Measurements from ENCODE around the gene BTF3. TPM values are rescaled to one million over a fixed set of nuclear protein-coding genes. Genes with fewer than 3 reads are reported as not detected.
"Not testable (repeated sequence)": the region's sequence is repeated elsewhere in the genome, so short reads cannot be mapped to it uniquely, and the experiment has no call there.

Gene BTF3
- 230 TPM for total RNA-seq

DNA sequence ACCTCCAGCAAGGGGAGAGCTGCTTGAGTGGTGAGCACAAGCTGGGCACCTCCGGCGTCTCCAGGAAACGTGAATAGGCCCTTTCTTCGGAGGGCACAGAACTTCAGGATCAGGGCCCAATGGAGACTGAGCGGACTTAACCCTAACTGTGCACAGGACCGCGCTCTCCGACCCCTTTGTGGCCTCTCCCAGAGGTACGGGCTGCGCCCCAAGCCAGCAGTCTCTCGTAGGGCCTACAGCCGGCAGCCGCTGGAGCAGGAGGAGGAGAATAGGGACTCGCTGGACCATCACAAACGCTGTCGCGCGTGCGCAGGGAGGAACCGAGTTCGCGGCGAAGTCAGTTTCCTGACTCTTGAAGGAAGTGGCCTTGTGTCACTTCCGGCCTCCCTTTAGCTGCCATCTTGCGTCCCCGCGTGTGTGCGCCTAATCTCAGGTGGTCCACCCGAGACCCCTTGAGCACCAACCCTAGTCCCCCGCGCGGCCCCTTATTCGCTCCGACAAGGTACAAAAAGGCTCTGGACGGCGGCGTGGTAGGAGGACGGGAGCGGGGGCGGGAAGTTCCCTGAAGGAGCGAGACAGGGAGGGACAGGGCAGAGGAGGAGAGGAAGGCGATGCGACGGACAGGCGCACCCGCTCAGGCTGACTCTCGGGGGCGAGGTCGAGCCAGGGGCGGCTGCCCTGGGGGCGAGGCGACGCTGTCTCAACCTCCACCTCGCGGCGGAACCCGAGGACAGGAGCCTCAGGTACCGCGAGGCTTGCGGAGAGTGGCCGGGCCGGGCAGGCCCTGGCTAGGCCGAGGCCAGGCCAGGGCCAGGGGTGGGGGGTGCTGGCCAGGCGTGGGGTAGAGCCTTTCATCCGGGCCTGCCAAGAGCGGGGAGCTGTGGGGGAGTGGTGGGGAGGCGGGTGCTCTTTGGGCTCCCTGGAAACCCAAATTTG, at the start of gene BTF3:
TSS of gene BTF3 (plus strand) at position 386 of the 936 bp plus-strand sequence. CDS start at position 612, 226 bp downstream.
- DNase-seq (ENCODE audit: low spot score in 2 of 2) (peak; percentile 86 to 90), FAIRE-seq (no peak)

DNA sequence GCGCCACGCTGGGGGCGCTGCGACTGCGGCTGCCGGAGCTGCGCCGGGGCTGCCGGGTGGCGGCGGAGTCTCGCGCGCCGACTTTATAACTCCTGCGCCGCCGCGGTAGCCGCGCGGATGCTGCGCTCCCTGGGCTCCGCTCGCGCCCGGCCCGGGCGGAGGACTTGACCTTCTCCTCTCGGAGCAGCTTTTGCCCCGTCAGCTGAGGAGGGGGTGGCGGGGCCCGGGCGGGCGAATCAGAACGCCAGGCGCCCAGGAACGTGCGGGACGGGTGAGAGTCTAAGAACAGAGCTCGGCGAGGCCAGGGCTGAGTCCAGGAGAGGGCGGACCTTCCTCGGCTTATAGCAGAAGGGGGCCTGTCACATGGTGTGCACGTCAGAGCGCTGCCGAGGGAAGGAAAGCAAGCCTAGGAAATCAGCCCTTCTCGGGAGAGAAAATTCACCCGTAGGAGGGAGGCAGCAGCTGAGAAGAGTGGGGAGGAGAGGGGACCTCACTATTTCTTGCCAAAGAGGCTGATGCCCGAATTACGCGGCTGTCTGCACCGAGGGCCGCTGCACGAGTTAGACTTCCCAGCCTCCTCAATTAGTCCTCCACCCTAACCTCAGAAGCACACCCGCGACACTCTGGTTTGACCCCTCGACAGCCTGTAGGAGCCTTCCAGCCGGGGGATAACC, 49.6 kb upstream of the BTF3 start, which contains the start of gene FOXD1:
TSS of gene FOXD1 (minus strand) at position 315 of the 674 bp plus-strand sequence. CDS start 415 bp downstream, outside the sequence.
- FAIRE-seq: no peak
- peak in 1 of 2 donors; percentile 40 for DNase-seq (ENCODE audit: low spot score in 2 of 2)

DNA sequence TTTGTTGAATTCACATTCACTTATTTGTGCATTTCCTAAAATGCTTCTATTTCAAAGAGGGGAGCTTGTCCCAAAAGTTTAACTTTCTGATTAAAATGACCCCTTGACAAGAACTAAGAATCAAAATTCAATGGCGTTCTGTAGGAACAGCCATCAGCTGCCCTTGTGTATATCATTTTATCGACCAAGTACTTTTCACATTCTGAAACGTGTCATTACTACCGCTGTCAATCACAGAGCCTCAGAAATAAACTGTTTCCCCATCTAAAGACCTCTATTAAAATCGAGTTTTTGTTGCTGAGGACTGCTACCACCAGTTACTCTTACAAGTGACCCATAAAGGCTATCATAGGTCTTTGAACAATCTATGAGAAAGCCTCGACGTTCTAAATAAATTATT, 48.1 kb upstream of the BTF3 start:
- FAIRE-seq: no peak

DNA sequence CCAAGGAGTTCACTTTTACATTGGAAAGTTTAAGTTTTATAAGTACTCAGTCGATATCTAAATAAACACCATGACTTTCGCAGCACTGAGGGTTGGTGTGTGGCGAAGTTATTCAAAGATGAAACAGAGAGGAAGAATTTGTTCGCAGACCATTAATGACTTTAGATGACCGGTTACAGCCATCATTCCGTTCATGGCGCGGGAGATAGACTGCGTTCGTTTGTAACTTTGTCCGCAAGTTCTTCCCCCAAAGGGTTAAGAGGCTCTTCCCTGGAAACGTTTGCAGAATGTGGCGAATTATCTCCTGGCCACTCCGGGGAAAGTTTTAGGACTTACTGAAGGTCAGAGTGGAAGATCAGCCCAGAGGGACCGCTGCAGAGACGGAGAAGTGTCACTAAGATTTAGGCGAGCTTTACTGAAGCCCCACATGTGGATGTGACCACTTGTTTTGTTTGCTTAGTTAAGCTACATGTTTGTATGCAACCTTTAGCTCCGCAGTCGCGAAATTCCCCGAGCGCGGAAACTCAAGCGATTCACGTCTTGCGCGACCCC, 47.5 kb upstream of the BTF3 start:
- no peak for FAIRE-seq
- no peak for DNase-seq (ENCODE audit: low spot score in 2 of 2)

More for the DNA sequence above, 48.1 kb upstream of the BTF3 start:
- DNase-seq (ENCODE audit: low spot score in 2 of 2): no peak

DNA sequence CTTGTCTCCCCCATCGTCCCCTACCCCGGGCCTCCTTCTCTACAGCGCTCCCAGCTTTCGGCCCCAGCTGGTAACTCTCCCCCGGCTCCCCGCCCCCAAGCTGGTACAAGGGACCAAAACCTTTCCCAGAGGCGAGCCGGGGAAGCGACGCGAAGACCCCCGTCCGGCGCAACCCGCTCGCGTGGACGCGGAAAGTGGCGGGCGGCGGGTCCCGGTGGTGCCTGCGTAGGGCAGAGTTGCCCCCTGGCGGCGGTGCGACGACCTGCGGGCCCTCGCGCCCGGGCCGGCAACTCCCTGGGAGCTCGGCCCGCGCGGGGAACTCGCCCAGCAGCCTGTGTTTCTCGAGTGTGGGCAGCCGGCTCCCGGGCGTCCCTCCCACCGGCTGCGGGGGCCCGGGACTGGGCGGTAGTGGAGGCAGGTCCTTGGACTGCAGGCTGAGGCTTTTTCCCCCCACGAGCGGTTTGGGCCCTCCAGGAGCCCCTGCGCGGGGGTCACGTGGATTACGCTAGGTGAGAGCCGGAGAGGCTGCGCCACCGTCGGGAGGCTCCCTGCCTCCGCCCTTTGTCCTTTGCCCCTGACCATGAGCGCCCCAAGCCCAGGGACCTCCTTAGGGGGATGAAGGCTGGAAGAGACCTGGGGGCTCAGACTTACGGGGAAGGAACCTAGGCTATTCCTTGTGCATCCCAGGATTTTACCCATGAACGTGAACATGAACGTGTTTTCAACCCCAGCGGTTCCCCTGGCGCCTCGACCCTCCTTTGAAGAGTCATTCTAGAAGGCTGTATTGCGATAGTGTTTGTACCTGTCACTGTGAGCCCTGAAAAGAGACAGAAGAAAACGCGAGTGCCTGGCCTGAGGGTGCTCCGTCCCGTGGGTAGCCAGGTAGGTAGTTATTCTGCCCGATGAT, 46.8 kb upstream of the BTF3 start:
- no peak for FAIRE-seq
- peak in 1 of 2 donors; percentile 43 for DNase-seq (ENCODE audit: low spot score in 2 of 2)

DNA sequence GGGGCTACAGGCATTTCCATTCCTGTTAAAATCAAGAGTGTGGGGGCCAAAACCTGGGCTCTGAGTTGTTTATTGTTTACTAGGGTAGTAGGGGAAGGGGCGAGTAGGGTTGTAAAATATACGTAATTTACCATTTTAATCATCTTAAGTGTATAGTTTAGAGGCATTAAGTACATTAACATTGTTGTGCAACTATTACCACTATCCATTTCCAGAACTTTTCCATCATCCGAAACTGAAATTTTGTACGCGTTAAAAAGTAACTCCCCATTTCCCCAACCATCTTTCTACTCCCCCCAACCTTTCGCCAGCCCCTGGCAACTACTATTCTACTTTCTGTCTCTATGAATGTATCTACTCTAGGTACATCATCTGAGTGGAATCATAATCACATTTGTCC, 46.0 kb upstream of the BTF3 start:
- no peak for DNase-seq (ENCODE audit: low spot score in 2 of 2)
- no peak for FAIRE-seq

DNA sequence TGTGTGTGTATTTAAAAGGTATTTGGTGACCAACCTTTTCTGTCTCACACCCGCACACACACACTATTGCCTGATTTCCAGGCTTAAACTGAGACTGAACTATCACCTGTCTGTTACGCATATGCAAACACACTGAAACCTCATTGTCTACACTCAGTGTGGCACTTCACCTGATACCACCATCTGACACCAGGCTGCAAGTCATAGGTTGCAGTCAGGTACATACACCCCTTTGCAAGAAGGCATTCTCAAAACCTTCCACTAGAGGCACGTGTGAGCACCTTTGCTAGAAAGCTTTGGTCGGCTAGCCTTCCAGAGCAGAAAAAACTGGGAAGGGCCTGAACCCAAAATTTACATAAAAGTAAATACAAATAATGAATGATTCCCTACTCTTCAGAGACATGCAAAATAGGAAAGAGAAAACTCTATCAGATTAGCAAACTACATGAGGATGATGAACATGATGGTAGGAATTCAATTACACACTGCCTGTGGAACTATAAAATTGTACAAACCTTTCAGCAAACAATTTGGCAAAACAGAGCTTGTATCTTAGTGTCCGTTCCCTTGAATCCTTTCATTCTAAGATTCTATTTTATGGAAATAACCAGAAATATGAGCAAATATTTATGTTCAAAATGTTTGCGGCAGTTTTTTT, 43.7 kb upstream of the BTF3 start:
- FAIRE-seq: no peak
- DNase-seq (ENCODE audit: low spot score in 2 of 2): no peak

DNA sequence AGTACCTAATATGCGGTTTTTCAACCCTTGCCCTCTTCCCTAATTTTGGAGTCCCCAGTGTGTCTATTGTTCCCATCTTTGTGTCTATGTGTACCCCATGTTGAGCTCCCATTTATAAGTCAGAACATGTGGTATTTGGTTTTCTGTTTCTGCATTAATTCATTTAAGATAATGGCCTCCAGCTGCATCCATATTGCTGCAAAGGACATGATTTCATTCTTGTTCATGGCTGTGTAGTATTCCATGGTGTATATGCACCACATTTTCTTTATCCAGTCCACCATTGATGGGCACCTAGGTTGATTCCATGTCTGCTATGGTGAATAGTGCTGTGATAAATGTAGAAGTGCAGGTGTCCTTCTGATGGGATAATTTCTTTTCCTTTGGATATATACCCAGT, 41.8 kb upstream of the BTF3 start:
- not testable (repeated sequence) for DNase-seq (ENCODE audit: low spot score in 2 of 2); FAIRE-seq

DNA sequence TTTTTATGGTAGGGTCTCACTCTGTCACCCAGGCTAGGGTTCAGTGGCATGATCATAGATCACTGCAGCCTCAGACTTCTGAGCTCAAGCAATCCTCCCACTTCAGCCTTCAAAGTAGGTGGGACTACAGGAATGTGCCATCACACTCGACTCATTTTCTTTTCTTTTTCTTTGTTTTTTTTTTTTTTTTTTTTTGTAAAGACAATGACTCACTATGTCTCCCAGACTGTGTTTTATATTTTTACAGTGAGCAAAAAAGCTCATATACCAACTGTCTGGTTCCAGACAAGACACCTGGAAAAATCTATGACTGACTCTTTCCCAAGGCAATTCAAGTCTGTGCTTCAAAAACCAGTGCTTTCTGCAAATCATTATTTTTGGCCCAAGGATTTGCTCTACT, 38.9 kb upstream of the BTF3 start:
- FAIRE-seq: no peak
- no peak for DNase-seq (ENCODE audit: low spot score in 2 of 2)

DNA sequence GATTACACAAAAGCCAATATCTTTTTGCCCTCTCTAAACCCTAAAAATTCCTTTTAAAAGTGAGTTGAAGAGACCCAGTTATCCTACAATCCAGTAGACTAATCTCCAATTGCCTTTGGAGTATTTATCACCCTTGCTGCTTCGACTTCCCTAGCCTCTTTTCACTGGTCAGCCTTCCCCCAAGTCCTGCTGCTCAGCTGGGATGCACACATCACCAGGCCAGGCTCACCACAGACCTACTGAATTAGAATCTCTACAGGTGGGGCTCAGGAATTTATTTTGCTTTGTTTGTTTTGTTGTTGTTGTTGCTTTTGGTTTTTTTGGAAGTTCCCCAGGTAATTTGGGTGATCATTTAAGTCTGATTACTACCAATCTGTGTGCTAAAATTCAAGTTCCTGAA, 38.1 kb upstream of the BTF3 start:
- no peak for FAIRE-seq
- DNase-seq (ENCODE audit: low spot score in 2 of 2): no peak

DNA sequence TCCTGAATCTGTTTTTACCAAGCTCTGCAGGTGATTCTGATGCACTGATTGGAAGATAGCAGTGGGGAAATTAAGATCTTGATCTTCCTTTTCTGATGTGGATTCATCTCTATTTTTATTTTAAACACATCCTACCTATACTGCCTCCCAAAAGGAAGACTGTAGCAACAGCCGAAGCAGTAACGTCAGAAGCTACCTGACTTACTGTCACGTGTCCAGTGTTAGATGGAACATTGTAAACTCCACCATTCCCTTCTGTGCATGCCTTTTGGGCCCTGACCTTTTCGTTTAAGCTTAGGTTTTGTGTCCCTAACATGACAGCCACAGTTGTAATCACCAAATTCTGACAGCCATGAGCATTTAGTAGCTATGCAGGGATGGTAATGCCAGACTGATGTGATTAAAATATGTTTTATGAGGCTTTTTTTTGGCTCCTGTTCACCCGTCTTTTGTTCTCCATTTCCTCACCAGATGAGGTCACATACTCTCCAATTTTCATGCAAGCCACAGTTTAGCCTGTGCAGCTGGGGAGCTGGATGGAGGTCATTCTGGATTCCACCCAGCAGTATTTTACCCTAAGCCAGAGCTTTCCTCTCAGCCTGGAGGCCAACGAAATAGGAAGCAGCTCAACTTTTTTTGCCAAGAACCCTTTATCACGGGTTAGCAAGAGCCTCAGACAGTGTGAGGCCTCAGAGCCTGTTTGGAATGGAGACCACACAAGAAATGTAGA, 34.1 kb upstream of the BTF3 start:
- DNase-seq (ENCODE audit: low spot score in 2 of 2) (no peak), FAIRE-seq (no peak)

DNA sequence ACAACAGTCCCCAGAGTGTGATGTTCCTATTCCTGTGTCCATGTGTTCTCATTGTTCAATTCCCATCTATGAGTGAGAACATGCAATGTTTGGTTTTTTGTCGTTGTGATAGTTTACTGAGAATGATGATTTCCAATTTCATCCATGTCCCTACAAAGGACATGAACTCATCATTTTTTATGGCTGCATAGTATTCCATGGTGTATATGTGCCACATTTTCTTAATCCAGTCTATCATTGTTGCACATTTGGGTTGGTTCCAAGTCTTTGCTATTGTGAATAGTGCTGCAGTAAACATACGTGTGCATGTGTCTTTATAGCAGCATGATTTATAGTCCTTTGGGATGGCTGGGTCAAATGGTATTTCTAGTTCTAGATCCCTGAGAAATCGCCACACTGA, 29.6 kb upstream of the BTF3 start:
- not testable (repeated sequence) for FAIRE-seq

DNA sequence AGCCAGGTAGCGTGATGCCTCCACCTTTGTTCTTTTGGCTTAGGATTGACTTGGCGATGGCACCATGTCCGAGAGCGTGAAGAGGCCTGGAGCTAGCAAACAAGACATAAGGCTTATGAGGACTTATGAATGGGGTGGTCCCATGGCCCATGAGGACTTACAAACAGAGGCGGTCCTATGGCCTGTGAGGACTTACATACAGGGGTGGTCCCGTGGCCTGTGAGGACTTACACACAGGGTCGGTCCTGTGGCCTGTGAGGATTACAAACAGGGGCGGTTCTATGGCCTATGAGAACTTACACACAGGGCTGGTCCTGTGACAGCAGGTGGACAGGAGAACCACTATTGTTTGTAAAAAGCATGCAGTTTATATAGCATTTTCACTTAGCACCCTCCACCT, 28.4 kb upstream of the BTF3 start:
- FAIRE-seq (no peak), DNase-seq (ENCODE audit: low spot score in 2 of 2) (no peak)

More for the DNA sequence above, 29.6 kb upstream of the BTF3 start:
- not testable (repeated sequence) for DNase-seq (ENCODE audit: low spot score in 2 of 2)

DNA sequence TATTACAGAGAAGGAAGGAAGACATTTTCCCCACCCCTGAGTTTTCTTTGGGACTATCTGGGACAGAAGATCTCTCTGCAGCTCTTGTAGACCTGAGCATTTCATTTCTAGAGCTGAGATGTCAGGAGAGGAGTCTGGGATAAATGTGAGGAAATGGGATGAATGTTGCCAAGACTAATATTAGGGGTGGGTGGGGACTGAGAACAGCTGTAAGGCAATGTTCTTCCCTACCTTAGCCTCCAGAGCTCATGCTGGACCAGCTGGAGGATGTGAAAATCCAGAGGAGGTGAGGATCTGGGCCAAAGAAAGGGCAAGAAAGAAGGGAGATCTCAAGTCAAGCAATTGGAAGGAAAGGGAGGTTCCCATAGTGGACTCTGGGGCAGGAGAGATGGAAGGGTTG, 26.6 kb upstream of the BTF3 start:
- FAIRE-seq (no peak), DNase-seq (ENCODE audit: low spot score in 2 of 2) (no peak)

DNA sequence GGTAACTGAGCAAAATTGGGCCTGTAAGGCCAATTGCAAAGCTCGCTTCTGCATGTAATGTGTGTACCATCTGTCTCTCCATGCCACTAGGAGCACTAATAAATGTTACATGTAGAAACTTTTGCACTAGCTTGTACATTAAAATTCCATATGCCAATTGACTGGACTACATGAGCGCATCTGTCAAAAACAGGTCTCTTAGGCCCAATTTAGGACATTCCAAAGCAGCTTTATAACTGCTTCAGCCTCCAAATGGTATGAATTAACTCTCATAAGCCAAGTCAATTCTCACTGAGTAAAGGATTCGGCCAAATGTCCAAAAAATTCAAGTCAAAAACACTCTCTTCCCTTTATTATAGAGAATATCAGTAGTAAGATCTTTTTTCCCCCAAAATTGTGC, 26.1 kb upstream of the BTF3 start:
- FAIRE-seq: no peak
- no peak for DNase-seq (ENCODE audit: low spot score in 2 of 2)

DNA sequence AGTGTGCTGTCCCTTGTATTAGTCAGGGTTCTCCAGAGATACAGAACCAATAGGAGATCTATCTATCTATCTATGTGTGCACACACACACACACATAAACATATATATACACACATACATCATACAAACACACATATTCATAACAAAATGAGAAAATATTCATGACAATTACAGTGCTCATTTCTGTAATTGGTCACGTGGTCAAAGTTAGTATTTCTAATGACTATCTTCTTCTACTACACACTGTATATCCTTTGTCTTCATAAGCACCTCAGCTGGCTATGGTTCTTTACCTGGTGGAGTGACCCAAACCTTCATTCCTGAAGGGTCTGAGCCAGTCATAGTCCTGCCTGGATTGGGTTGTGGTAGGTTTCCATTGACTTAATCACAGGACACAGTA, 17.7 kb upstream of the BTF3 start:
- FAIRE-seq (no peak), DNase-seq (ENCODE audit: low spot score in 2 of 2) (no peak)

DNA sequence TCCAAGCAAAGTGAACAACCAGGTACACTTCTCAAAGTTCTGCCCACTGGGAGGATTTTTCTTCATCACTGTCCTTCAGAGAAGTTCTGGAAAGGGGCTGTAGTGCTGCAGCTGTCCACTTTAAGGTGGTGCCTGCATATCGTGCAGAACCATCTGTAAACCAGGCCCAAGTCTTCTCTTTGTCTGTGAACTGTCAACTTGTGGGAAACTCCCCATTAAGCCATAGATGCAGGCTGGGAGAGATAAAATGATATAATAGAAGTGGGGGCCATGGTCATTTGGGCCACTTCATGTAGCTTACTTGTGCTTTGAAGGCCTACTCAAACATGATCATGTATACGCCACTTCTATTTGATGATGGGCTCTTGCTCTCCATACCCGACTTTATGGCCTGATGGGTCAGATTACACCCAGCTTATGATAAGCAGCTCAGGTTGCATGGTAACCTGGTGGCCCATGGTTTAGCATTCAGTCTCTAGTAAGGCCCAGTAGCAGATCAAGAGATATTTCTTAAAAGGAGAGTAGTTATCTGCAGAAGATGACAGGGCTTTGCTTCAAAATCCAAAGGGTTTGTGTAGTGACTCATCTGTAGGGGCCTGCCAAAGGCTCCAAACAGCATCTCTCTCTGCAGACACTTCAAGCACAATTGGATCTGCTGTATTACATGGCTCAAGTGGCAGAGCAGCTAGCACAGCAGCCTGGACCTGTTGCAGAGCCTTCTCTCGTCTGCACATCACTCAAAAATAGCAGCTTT, 15.7 kb upstream of the BTF3 start:
- no peak for DNase-seq (ENCODE audit: low spot score in 2 of 2)
- no peak for FAIRE-seq

DNA sequence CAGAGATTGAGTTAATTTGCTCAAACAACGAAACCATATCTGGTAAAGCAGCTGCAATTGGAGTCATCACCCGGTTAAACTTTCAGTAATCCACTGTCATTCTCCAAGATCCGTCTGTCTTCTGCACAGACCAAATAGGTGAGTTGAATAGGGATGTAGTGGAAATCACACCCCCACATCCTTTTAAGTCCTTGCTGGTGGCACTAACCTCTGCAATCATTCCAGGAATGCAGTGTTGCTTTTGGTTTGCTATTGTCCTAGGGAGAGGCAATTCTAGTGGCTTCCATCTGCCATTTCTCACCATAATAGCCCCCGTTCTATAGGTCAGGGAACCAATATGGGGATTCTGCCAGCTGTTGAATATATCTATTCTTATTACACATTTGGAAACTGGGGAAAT, 14.6 kb upstream of the BTF3 start:
- no peak for DNase-seq (ENCODE audit: low spot score in 2 of 2)
- FAIRE-seq: no peak

Measured in frontal cortex (tissue), 4 donors.